ENCODE measurements around the gene GPRC5C. TPM values are rescaled to one million over a fixed set of nuclear protein-coding genes. Genes with fewer than 3 reads are reported as not detected.

GPRC5C gene
- total and polyA plus RNA-seq, 2 of the 13 experiments (the other 11 are each of a cell fraction or from before 2014, with no cell fraction given), result 85.6 to 300 TPM

DNA sequence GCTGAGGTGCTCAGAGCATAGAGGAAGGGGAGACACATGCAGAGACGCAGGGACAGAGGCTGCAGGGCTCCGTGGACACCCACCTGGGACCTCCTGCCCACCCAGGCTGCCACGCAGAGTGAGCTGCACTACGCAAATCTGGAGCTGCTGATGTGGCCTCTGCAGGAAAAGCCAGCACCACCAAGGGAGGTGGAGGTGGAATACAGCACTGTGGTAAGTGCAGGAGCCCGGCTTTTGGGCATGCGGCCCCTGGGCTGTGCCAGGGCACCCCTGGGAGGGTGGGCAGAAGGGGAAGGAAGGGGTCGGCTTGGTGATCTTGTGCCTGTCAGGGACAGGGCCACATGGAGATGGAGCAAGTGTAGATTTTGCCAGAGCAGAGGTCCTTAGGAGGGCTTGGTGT is 49.7 kb downstream of the GPRC5C start (continued):
- TF ChIP-seq DDIT3 (CRISPR knock-in tag; IDR thresholded peaks at IDR 0.05) (no peak), RFXAP (CRISPR knock-in tag; IDR thresholded peaks at IDR 0.05; ENCODE audit: borderline replicate concordance) (no peak), ZNF138 (CRISPR knock-in tag; IDR thresholded peaks at IDR 0.05; ENCODE audit: low read depth) (no peak), ZKSCAN8 (CRISPR knock-in tag; IDR thresholded peaks at IDR 0.05; ENCODE audit: borderline replicate concordance) (no peak), ESRRA (CRISPR knock-in tag; IDR thresholded peaks at IDR 0.05; ENCODE audit: low read depth) (no peak), RNF2 (conservative IDR thresholded peaks at IDR 0.05; ENCODE audit: low read depth) (no peak), BHLHE40 (IDR thresholded peaks at IDR 0.05; ENCODE audit: low read length) (no peak), ZFP37 (CRISPR knock-in tag; IDR thresholded peaks at IDR 0.05; ENCODE audit: borderline replicate concordance) (no peak)
- TF ChIP-seq, protein P1, sequence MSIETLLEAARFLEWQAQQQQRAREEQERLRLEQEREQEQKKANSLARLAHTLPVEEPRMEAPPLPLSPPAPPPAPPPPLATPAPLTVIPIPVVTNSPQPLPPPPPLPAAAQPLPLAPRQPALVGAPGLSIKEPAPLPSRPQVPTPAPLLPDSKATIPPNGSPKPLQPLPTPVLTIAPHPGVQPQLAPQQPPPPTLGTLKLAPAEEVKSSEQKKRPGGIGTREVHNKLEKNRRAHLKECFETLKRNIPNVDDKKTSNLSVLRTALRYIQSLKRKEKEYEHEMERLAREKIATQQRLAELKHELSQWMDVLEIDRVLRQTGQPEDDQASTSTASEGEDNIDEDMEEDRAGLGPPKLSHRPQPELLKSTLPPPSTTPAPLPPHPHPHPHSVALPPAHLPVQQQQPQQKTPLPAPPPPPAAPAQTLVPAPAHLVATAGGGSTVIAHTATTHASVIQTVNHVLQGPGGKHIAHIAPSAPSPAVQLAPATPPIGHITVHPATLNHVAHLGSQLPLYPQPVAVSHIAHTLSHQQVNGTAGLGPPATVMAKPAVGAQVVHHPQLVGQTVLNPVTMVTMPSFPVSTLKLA (IDR thresholded peaks at IDR 0.05), result no peak

GRCh38 chr17:74484066-74484465 is 52.2 kb downstream of the GPRC5C start:
- no TSS peak for BruUV-seq (replicated peaks)
- no peak for ATAC-seq
- Histone ChIP-seq H3K4me1 (ENCODE audit: insufficient read depth, low read length) (no peaks in the 10 kb centered on the region), H3K4me3 (replicated peaks in 1 of 3; ENCODE audit: insufficient read depth in 1 of 3, low read depth in 2 of 3, low read length in 3 of 3) (no peak overlapping the region), H2AFZ (ENCODE audit: low read length) (no peak overlapping the region), H3K79me2 (ENCODE audit: insufficient read depth, low read length) (no peaks in the 10 kb centered on the region), H3K27me3 (ENCODE audit: control insufficient read depth in 1 of 2, insufficient read depth in 2 of 2, low read length in 2 of 2) (peaks cover 9 to 47% of the 10 kb centered on the region in 2 experiments; a peak in 4 of 5 replicates), H3K36me3 (replicated peaks in 1 of 2; ENCODE audit: control insufficient read depth in 1 of 2, insufficient read depth in 2 of 2, low read length in 2 of 2) (no peaks in the 10 kb centered on the region), H3K9me3 (ENCODE audit: low read length) (no peaks in the 10 kb centered on the region), H3K27ac (ENCODE audit: extremely low read length, insufficient read depth, low read length) (no peak overlapping the region), H3K4me2 (ENCODE audit: low read depth, low read length) (no peak overlapping the region), H3K9ac (ENCODE audit: insufficient read depth, low read depth, low read length) (no peak overlapping the region), H4K20me1 (ENCODE audit: insufficient read depth, low read length) (no peaks in the 10 kb centered on the region)
- no peak for DNase-seq (ENCODE audit: low spot score)
- TF ChIP-seq CAMTA2 (CRISPR knock-in tag; IDR thresholded peaks at IDR 0.05; ENCODE audit: borderline replicate concordance) (no peak), ZSCAN20 (CRISPR knock-in tag; IDR thresholded peaks at IDR 0.05; ENCODE audit: borderline replicate concordance) (no peak), ZNF616 (CRISPR knock-in tag; IDR thresholded peaks at IDR 0.05; ENCODE audit: low read depth) (no peak), SIN3A (IDR thresholded peaks at IDR 0.05; ENCODE audit: borderline replicate concordance, low read depth, low read length) (no peak), U2AF1 (optimal IDR thresholded peaks at IDR 0.05; ENCODE audit: low read depth, low read length) (no peak)
- TF ChIP-seq, protein P2, sequence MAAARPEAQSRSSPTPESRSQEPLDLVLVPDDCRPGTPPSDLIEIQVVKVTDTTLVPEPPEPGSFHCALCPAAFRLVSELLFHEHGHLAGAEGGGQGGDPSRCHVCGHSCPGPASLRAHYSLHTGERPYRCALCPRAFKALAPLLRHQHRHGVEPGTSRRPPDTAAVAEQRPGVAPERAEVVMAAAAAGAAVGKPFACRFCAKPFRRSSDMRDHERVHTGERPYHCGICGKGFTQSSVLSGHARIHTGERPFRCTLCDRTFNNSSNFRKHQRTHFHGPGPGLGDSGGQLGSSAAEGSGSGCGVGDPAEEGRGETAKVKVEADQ (CRISPR knock-in tag; IDR thresholded peaks at IDR 0.05; ENCODE audit: borderline replicate concordance), result no peak
- TF ChIP-seq, protein P3, sequence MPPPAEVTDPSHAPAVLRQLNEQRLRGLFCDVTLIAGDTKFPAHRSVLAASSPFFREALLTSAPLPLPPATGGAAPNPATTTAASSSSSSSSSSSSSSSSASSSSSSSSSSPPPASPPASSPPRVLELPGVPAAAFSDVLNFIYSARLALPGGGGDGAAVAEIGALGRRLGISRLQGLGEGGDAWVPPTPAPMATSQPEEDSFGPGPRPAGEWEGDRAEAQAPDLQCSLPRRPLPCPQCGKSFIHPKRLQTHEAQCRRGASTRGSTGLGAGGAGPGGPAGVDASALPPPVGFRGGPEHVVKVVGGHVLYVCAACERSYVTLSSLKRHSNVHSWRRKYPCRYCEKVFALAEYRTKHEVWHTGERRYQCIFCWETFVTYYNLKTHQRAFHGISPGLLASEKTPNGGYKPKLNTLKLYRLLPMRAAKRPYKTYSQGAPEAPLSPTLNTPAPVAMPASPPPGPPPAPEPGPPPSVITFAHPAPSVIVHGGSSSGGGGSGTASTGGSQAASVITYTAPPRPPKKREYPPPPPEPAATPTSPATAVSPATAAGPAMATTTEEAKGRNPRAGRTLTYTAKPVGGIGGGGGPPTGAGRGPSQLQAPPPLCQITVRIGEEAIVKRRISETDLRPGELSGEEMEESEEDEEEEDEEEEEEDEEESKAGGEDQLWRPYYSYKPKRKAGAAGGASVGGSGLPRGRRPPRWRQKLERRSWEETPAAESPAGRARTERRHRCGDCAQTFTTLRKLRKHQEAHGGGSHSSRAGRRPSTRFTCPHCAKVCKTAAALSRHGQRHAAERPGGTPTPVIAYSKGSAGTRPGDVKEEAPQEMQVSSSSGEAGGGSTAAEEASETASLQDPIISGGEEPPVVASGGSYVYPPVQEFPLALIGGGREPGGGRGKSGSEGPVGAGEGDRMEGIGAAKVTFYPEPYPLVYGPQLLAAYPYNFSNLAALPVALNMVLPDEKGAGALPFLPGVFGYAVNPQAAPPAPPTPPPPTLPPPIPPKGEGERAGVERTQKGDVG (CRISPR knock-in tag; IDR thresholded peaks at IDR 0.05; ENCODE audit: borderline replicate concordance), result no peak
- WGBS (ENCODE audit: low lambda C conversion rate), result 26% methylated on average over 8 of the region's 9 CpGs
- ChIA-PET POLR2A (no interaction called here), CTCF (ENCODE audit: low intra/inter-chr PET ratio, low total read pairs) (no interaction called here)
- FAIRE-seq, result no peak
- intact Hi-C loops (cut with micrococcal nuclease; ENCODE audit: unreplicated experiment) (no loop called here), in situ Hi-C loops (cut with HindIII; ENCODE audit: extremely low pct_ligation_motif_present, low pct_unique_long_range_greater_than_20kb) (no loop called here)

Data from HepG2 (cell line).